Measurements from ENCODE around the gene TAGLN3. TPM values are rescaled to one million over a fixed set of nuclear protein-coding genes. Genes with fewer than 3 reads are reported as not detected.

TAGLN3 gene
- total and polyA plus RNA-seq, 7 donors: 4.3 to 17.8 (median 16.1) TPM; not detected in 2

DNA sequence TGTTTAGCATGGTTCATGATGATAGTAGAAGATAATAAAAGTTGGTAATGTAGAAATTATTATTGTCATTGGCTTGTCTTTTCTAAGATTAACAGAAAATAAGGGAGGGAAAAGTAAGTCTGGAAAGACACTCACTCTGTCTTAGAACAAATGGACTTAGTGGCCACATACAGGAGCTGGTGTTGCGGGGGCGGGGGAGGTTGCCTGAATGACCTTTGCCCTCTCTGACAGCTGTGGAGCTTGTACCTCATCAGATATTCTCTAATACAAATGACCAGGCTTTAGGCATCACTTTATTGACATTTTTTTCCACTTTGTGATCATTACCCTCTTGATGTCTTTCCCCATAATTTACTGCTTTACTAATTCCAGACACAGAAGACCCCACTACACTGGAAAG is 5.9 kb downstream of the TAGLN3 start:
- Histone ChIP-seq H3K27me3 (peaks cover 0 to 13% (median 0%) of the 10 kb centered on the region in 3 donors), H3K4me3 (no peak overlapping the region), H3K4me1 (peaks cover 0 to under 1% (median 0%) of the 10 kb centered on the region in 4 donors), H3K36me3 (no peaks in the 10 kb centered on the region), H3K9me3 (no peaks in the 10 kb centered on the region), H3K27ac (no peak overlapping the region)
- intact Hi-C loops (cut with DNase I): no loop called here
- DNase-seq: no peak
- TF ChIP-seq EP300 (IDR thresholded peaks at IDR 0.05): no peak
- no peak for TF ChIP-seq POLR2AphosphoS5 (IDR thresholded peaks at IDR 0.05)
- no peak for TF ChIP-seq POLR2A (IDR thresholded peaks at IDR 0.05)
- TF ChIP-seq CTCF (IDR thresholded peaks at IDR 0.05): no peak
- 86 to 90% methylated on average over 2 of the region's 2 CpGs for WGBS, 2 donors

DNA sequence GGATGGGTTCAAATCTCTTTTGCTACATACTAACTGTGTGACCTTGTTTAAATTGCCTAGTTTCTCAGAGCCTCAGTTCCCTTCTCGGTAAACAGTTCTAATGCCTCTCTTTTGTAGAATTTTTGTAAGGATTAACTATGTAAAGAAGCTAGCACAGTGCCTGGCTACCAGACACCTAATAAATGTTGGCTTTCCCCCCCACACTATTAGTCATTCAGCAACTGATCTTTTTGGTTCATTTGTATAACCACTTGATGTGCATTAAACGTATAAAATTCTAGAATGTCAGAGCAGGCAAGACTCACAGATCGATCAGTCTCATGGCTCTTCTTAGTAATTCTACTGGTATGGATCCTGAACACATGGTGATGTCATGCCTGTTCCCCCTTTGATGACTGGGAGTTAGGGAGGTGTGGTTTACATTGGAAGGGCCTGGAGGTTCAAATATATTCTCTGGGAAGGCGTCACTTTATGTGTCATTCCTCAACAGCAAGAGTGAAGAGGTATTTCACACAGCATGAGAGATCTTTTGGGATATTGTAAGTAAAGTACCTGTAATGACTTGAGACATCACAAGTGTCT is 6.5 kb downstream of the TAGLN3 start:
- WGBS, 2 donors: 69 to 81% methylated on average over 4 of the region's 4 CpGs
- no peaks in the 10 kb centered on the region for H3K4me1 ChIP-seq
- peaks cover 0 to 8% (median 0%) of the 10 kb centered on the region in 3 donors for H3K27me3 ChIP-seq
- DNase-seq: no peak
- intact Hi-C loops (cut with DNase I): no loop called here
- no peak for TF ChIP-seq CTCF (IDR thresholded peaks at IDR 0.05)
- TF ChIP-seq POLR2AphosphoS5 (IDR thresholded peaks at IDR 0.05): no peak
- TF ChIP-seq EP300 (IDR thresholded peaks at IDR 0.05): no peak
- TF ChIP-seq POLR2A (IDR thresholded peaks at IDR 0.05): no peak
- H3K36me3 ChIP-seq: no peaks in the 10 kb centered on the region
- no peak overlapping the region for H3K4me3 ChIP-seq
- no peak overlapping the region for H3K27ac ChIP-seq
- H3K9me3 ChIP-seq: no peaks in the 10 kb centered on the region

- Histone ChIP-seq H3K36me3 (no peaks in the 10 kb centered on the region), H3K4me1 (peaks cover 0 to under 1% (median 0%) of the 10 kb centered on the region in 4 donors), H3K9me3 (no peaks in the 10 kb centered on the region), H3K4me3 (no peak overlapping the region), H3K27ac (no peak overlapping the region), H3K27me3 (no peaks in the 10 kb centered on the region)
- DNase-seq: no peak
- intact Hi-C loops (cut with DNase I): no loop called here
- WGBS, 2 donors: 63 to 64% methylated on average over 1 of the region's 1 CpG
- TF ChIP-seq EP300 (IDR thresholded peaks at IDR 0.05): no peak
- TF ChIP-seq POLR2AphosphoS5 (IDR thresholded peaks at IDR 0.05): no peak
- TF ChIP-seq POLR2A (IDR thresholded peaks at IDR 0.05): no peak
- TF ChIP-seq CTCF (IDR thresholded peaks at IDR 0.05): no peak
Measured at GRCh38 chr3:112007633-112008032, 8.9 kb downstream of the TAGLN3 start.

GRCh38 chr3:112009670-112010069 is 10.9 kb downstream of the TAGLN3 start:
- intact Hi-C loops (cut with DNase I): no loop called here
- TF ChIP-seq POLR2AphosphoS5 (IDR thresholded peaks at IDR 0.05) (no peak), POLR2A (IDR thresholded peaks at IDR 0.05) (no peak), CTCF (IDR thresholded peaks at IDR 0.05) (no peak), EP300 (IDR thresholded peaks at IDR 0.05) (no peak)
- Histone ChIP-seq H3K9me3 (no peaks in the 10 kb centered on the region), H3K27ac (no peak overlapping the region), H3K4me1 (peaks cover 0 to 10% (median 2%) of the 10 kb centered on the region in 4 donors), H3K4me3 (no peak overlapping the region), H3K27me3 (no peaks in the 10 kb centered on the region), H3K36me3 (no peaks in the 10 kb centered on the region)
- WGBS, 2 donors: 65 to 90% methylated on average over 2 of the region's 2 CpGs
- DNase-seq: no peak

DNA sequence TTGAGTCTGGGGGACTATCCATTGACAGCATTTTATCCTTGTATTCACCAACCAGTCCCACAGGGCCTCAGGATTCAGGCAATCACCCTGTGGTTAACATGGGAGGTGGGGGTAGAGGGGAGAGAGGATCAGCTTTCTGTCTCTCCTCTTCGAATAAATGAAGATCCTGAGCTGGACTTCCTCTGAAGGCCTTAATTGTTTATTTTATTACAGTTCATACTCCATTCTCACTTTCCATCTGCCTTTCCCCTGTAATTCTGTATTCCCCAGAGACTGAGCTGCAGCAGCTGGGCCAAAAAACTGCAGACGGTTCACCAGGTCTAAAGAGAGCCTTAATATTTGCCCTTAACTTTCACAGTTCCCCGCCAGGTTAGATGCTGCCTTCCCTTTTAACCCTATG is 11.9 kb downstream of the TAGLN3 start:
- Histone ChIP-seq H3K27ac (no peak overlapping the region), H3K27me3 (no peaks in the 10 kb centered on the region), H3K9me3 (no peaks in the 10 kb centered on the region), H3K4me3 (no peak overlapping the region), H3K4me1 (peaks cover 0 to 10% (median 2%) of the 10 kb centered on the region in 4 donors), H3K36me3 (no peaks in the 10 kb centered on the region)
- TF ChIP-seq POLR2A (IDR thresholded peaks at IDR 0.05): no peak
- no peak for TF ChIP-seq POLR2AphosphoS5 (IDR thresholded peaks at IDR 0.05)
- TF ChIP-seq CTCF (IDR thresholded peaks at IDR 0.05): no peak
- no peak for TF ChIP-seq EP300 (IDR thresholded peaks at IDR 0.05)
- 62 to 81% methylated on average over 3 of the region's 3 CpGs for WGBS, 2 donors
- intact Hi-C loops (cut with DNase I): no loop called here
- no peak for DNase-seq

Data from sigmoid colon (tissue), 7 donors.